NCI-H1417 treated with DMSO at 0.1 percent for 48 hours (cell line): ENCODE results near the gene ELOA2.
"Not testable (repeated sequence)": the region's sequence is repeated elsewhere in the genome, so short reads cannot be mapped to it uniquely, and the experiment has no call there.

ENCODE experiments used
- DNase-seq: peaks from one replicate; lab custom pipeline; 2025; lab: John Stamatoyannopoulos, UW

The ELOA2 gene

GRCh38 chr18:47022821-47023220, 12.6 kb downstream of the ELOA2 start:
- DNase-seq, result not testable (repeated sequence)

DNA sequence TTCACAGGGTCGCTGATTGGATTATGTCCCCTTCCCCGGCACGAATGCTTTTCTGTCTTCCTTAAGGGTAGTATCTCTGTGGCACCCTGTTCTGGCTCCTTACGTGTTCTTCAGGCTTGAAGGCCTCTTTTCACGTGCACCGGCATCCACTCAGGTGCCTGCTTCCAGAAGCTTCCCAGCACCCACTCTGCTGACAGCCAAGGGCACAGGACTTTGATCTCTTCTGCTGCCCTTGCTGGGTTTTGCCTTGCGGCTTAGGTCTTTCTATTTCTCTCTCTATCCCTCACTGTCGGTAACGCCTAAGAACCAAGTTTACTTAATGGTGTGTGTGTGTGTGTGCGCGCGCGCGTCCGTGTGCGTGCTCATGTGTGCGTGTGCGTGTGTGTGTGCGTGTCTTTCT, 14.7 kb downstream of the ELOA2 start:
- DNase-seq, result not testable (repeated sequence)

- not testable (repeated sequence) for DNase-seq
Observed at GRCh38 chr18:47019870-47020269, 15.6 kb downstream of the ELOA2 start.
